Vagina (tissue), 2 donors: ENCODE results near the gene DEFB124. TPM values are rescaled to one million over a fixed set of nuclear protein-coding genes. Genes with fewer than 3 reads are reported as not detected.
"Not testable (repeated sequence)": the region's sequence is repeated elsewhere in the genome, so short reads cannot be mapped to it uniquely, and the experiment has no call there.

Experiments used
- DNase-seq, 2 donors: peaks; one replicate each; pipeline ENCODE4 v3.0.0-alpha.2; 2017; ENCODE audit errors: extremely low spot score in 2 of 2
- H3K27ac ChIP-seq: fragments of 200-600 bp; sonication (generic); one replicate; pipeline ENCODE4 v1.5.1; 2019
- H3K27me3 ChIP-seq: fragments of 200-600 bp; sonication (generic); one replicate; pipeline ENCODE4 v1.5.1; 2019
- H3K36me3 ChIP-seq, 2 donors: fragments of 200-600 bp; sonication (generic); one replicate each; pipeline ENCODE4 v1.5.1; 2017 to 2019
- H3K4me1 ChIP-seq: fragments of 200-600 bp; sonication (generic); one replicate; pipeline ENCODE4 v1.5.1; 2019
- H3K4me3 ChIP-seq, 2 donors: fragments of 200-600 bp; sonication (generic); 1 replicate in 1 of 2; 2 replicates in 1 of 2; pipeline ENCODE4 v1.5.1; 2016 to 2019
- H3K9me3 ChIP-seq: fragments of 200-600 bp; sonication (generic); one replicate; pipeline ENCODE4 v1.5.1; 2019
- POLR2A ChIP-seq, 2 donors: fragments of 450-650 bp; IDR thresholded peaks; one replicate each; pipeline ENCODE4 v1.6.1; 2017; ENCODE audit warnings: antibody characterized with exemption in 2 of 2, mild to moderate bottlenecking in 2 of 2, moderate library complexity in 2 of 2
- POLR2AphosphoS5 ChIP-seq, 2 donors: sonication (generic); formaldehyde crosslinking; IDR thresholded peaks; one replicate each; pipeline ENCODE4 v1.9.0; 2017; ENCODE audit warnings: antibody characterized with exemption in 2 of 2, mild to moderate bottlenecking in 2 of 2, low read depth in 1 of 2; ENCODE audit not compliant: insufficient read depth in 1 of 2
- intact Hi-C: fragments of 100-400 bp; cut with DNase I; formaldehyde crosslinking; loops from one replicate; pipeline ENCODE4 v1.15.1; 2023
- total RNA-seq: library from RNA; depleted of rRNA; stranded (reverse); fragments of >200 nt; gene quantifications from one replicate; pipeline ENCODE4 v1.2.3, GENCODE V29; 2016
- TF ChIP-seq, protein P1 (sequence below), 3 experiments: fragments of 450-650 bp in 2 of 3; fragments of 200-600 bp in 1 of 3; sonication (generic) in 1 of 3; IDR thresholded peaks; one replicate each; pipeline ENCODE4 v1.5.1; 2017 to 2019; ENCODE audit warnings: antibody characterized with exemption in 3 of 3, mild to moderate bottlenecking in 2 of 3, moderate library complexity in 2 of 3

Gene DEFB124
- total RNA-seq, 1 donor from 2014 or later: not detected

DNA sequence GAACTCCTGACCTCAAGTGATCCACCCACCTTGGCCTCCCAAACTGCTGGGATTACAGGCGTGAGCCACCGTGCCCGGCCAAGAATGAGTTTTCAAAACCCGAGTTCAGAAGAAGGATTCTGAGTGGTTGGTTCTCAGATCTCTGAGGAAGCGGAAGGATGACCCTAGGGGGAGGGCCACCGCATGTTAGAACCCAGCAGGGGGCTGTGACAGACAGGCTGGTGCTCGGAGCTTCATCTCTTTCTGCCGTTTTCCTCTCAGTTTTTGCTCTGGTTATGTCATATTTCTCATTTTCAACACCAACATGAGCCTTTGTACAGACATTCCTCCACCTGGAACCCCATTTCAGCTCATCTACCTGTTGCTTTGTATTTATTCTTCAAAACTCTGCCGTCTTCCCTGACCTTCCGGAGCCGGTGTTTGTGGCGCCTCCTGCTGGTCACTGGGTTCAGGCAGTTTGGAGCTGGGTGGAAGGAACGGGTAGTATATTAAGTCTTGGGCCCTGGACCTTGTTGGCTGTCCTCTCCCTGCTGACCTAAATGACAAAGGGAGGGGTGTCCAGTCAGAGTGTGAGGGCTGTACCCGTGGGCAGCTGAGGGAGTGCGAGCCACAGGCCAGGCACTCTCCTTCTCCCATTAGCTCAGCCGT lies 34.8 kb downstream of the DEFB124 start, which contains the start of gene DEFB123:
TSS of gene DEFB123 (plus strand) at position 621 of the 648 bp plus-strand sequence. CDS start 67 bp downstream, outside the sequence.
- intact Hi-C loops: no loop called here
- no peaks in the 10 kb centered on the region for H3K4me1 ChIP-seq
- TF ChIP-seq POLR2A (IDR thresholded peaks at IDR 0.05) (no peak), POLR2AphosphoS5 (IDR thresholded peaks at IDR 0.05; ENCODE audit: insufficient read depth in 1 of 2, low read depth in 1 of 2) (no peak)
- TF ChIP-seq, protein P1, sequence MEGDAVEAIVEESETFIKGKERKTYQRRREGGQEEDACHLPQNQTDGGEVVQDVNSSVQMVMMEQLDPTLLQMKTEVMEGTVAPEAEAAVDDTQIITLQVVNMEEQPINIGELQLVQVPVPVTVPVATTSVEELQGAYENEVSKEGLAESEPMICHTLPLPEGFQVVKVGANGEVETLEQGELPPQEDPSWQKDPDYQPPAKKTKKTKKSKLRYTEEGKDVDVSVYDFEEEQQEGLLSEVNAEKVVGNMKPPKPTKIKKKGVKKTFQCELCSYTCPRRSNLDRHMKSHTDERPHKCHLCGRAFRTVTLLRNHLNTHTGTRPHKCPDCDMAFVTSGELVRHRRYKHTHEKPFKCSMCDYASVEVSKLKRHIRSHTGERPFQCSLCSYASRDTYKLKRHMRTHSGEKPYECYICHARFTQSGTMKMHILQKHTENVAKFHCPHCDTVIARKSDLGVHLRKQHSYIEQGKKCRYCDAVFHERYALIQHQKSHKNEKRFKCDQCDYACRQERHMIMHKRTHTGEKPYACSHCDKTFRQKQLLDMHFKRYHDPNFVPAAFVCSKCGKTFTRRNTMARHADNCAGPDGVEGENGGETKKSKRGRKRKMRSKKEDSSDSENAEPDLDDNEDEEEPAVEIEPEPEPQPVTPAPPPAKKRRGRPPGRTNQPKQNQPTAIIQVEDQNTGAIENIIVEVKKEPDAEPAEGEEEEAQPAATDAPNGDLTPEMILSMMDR (IDR thresholded peaks at IDR 0.05): no peak
- no peaks in the 10 kb centered on the region for H3K27me3 ChIP-seq
- H3K36me3 ChIP-seq: no peaks in the 10 kb centered on the region
- no peak within 1 kb of the TSS for H3K27ac ChIP-seq
- DNase-seq: no peak
- H3K9me3 ChIP-seq: no peaks in the 10 kb centered on the region
- H3K4me3 ChIP-seq: no peak within 1 kb of the TSS

DNA sequence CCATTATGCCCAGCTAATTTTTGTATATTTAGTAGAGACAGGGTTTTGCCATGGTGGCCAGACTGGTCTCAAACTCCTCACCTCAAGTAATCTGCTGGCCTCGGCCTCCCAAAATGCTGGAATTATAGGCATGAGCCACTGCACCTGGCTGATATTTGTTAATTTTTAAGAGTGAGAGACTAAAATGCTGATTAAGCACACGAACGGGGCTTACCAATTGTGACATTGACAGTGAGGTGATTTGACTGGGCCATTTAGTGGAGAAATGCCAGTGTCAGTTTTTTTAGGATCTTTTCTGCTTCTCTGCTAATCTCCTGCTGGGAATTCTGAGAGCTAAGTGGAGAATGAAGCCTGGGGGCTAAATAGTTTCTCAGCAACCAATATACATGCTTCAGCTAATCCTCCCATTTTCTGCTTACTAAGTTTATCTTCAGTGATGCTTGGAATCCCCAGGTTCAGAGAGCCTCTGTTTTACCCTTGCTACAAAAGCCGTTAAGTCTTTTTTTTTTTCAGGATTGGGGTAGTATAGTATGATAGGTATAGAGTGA lies 44.3 kb downstream of the DEFB124 start:
- no peaks in the 10 kb centered on the region for H3K4me1 ChIP-seq
- TF ChIP-seq POLR2AphosphoS5 (IDR thresholded peaks at IDR 0.05; ENCODE audit: insufficient read depth in 1 of 2, low read depth in 1 of 2): no peak
- TF ChIP-seq POLR2A (IDR thresholded peaks at IDR 0.05): no peak
- TF ChIP-seq, protein P1 (IDR thresholded peaks at IDR 0.05): no peak
- intact Hi-C loops: no loop called here
- no peaks in the 10 kb centered on the region for H3K27me3 ChIP-seq
- DNase-seq: no peak
- H3K9me3 ChIP-seq: no peaks in the 10 kb centered on the region
- no peak overlapping the region for H3K27ac ChIP-seq
- H3K4me3 ChIP-seq: no peak overlapping the region
- no peaks in the 10 kb centered on the region for H3K36me3 ChIP-seq

DNA sequence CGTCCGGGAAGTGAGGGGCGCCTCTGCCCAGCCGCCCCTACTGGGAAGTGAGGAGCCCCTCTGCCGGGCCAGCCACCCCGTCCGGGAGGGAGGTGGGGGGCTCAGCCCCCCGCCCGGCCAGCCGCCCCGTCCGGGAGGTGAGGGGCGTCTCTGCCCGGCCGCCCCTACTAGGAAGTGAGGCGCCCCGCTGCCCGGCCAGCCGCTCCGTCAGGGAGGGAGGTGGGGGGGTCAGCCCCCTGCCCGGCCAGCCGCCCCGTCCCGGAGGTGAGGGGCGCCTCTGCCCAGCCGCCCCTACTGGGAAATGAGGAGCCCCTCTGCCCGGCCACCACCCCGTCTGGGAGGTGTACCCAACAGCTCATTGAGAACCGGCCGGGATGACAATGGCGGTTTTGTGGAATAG lies 47.4 kb downstream of the DEFB124 start:
- H3K27ac ChIP-seq, DNase-seq, intact Hi-C loops, H3K27me3 ChIP-seq, H3K36me3 ChIP-seq, H3K4me3 ChIP-seq, H3K9me3 ChIP-seq, H3K4me1 ChIP-seq: not testable (repeated sequence)

DNA sequence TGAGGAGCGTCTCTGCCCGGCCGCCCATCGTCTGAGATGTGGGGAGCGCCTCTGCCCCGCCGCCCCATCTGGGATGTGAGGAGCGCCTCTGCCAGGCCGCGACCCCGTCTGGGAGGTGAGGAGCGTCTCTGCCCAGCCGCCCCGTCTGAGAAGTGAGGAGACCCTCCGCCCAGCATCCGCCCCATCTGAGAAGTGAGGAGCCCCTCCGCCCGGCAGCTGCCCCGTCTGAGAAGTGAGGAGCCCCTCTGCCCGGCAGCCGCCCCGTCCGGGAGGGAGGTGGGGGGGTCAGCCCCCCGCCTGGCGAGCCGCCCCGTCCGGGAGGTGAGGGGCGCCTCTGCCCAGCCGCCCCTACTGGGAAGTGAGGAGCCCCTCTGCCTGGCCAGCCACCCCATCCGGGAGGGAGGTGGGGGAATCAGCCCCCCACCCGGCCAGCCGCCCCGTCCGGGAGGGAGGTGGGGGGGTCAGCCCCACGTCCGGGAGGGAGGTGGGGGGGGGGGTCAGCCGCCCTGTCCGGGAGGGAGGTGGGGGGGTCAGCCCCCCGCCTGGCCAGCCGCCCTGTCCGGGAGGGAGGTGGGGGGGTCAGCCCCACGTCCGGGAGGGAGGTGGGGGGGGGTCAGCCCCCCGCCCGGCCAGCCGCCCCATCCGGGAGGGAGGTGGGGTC lies 47.9 kb downstream of the DEFB124 start:
- H3K9me3 ChIP-seq, H3K4me1 ChIP-seq, DNase-seq, H3K36me3 ChIP-seq, H3K27ac ChIP-seq, H3K27me3 ChIP-seq, intact Hi-C loops, H3K4me3 ChIP-seq: not testable (repeated sequence)

DNA sequence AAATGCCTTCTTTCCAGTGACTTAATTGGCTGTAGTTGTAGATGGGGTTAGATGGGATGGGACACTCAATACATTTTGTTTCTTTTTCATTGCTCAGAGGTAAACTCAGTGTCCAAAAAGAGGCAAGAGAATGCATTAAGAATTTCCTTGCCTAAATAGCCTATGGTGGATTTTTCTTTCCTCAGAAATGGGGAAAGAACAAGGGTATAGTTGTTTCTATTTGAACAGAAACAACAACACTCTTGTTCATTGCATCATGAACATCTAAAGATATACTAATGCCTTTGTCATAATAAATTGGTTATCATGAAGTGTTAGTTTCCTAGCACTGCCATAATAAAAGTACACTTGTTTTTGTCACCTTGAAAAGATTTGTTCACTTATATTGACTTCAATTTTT lies 49.1 kb downstream of the DEFB124 start:
- intact Hi-C loops: no loop called here
- Histone ChIP-seq H3K36me3 (no peaks in the 10 kb centered on the region), H3K4me3 (no peak overlapping the region), H3K27me3 (no peaks in the 10 kb centered on the region), H3K9me3 (no peaks in the 10 kb centered on the region), H3K27ac (no peak overlapping the region), H3K4me1 (no peaks in the 10 kb centered on the region)
- TF ChIP-seq, protein P1 (IDR thresholded peaks at IDR 0.05): no peak
- TF ChIP-seq POLR2AphosphoS5 (IDR thresholded peaks at IDR 0.05; ENCODE audit: insufficient read depth in 1 of 2, low read depth in 1 of 2): no peak
- TF ChIP-seq POLR2A (IDR thresholded peaks at IDR 0.05): no peak
- DNase-seq: no peak

DNA sequence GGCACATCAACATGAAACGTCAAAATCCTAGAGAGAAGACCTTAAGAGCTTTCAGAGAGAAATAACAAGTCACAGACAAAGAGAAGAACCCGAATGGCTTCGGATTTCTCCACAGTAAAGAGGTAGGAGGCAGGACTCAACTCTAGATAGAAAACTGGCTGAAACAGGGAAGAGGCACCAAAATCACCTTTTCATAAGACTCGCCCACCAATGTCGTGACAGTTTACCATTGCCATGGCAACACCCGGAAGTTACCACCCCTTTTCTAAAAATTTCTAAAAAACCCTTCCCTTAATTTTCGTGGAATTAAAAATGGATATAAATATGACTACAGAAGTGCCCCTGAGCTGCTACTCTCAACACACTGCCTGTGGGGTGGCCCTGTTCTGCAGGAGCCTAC lies 56.6 kb downstream of the DEFB124 start:
- intact Hi-C loops: no loop called here
- Histone ChIP-seq H3K4me3 (no peak overlapping the region), H3K36me3 (no peaks in the 10 kb centered on the region), H3K4me1 (no peaks in the 10 kb centered on the region), H3K9me3 (no peaks in the 10 kb centered on the region), H3K27ac (no peak overlapping the region), H3K27me3 (no peaks in the 10 kb centered on the region)
- no peak for DNase-seq
- TF ChIP-seq POLR2AphosphoS5 (IDR thresholded peaks at IDR 0.05; ENCODE audit: insufficient read depth in 1 of 2, low read depth in 1 of 2) (no peak), POLR2A (IDR thresholded peaks at IDR 0.05) (no peak)
- TF ChIP-seq, protein P1 (IDR thresholded peaks at IDR 0.05): no peak
